ENCODE measurements around the gene TMEM225B. TPM values are rescaled to one million over a fixed set of nuclear protein-coding genes. Genes with fewer than 3 reads are reported as not detected.

Gene TMEM225B
- total RNA-seq, 1 experiment from 2014 or later: 0.31 TPM

GRCh38 chr7:99559175-99559915 is 38.7 kb upstream of the TMEM225B start:
- ChIA-PET POLR2A (interaction anchor here (0.5 to 0.6 kb wide), 2 partner anchors 40 to 184 kb away, joined by 7 to 8 read pairs; no protein-coding TSS in a partner anchor), CTCF (no interaction called here)
- no peaks in the 10 kb centered on the region for H3K27me3 ChIP-seq (ENCODE audit: control insufficient read depth, insufficient read depth, low read length)
- no peaks in the 10 kb centered on the region for H3K9me3 ChIP-seq (ENCODE audit: control insufficient read depth, insufficient read depth, low read depth, low read length)
- in situ Hi-C loops (cut with HindIII; ENCODE audit: low pct_unique_long_range_greater_than_20kb, low sequenced_read_pairs) (no loop called here), intact Hi-C loops (cut with micrococcal nuclease; ENCODE audit: unreplicated experiment) (loop anchor here (10.0 kb wide), 1 partner anchor 55 kb away; the partner anchor contains the start of genes ZKSCAN5 and ZNF394)
- DNase-seq (ENCODE audit: low read depth, low spot score): no peak
- peaks cover 28% of the 10 kb centered on the region for H3K36me3 ChIP-seq (ENCODE audit: control insufficient read depth, insufficient read depth, low read length)
- peaks cover 30% of the 10 kb centered on the region for H3K4me1 ChIP-seq (ENCODE audit: control insufficient read depth, insufficient read depth, low read length)
- peak overlapping the region; percentile 93 for H3K27ac ChIP-seq (ENCODE audit: low read length)
- ATAC-seq: no peak
- peak overlapping the region; percentile 68 to 89 for H3K4me3 ChIP-seq (ENCODE audit: low read depth in 2 of 2, low read length in 2 of 2)
- no peak for TF ChIP-seq REST (IDR thresholded peaks at IDR 0.05; ENCODE audit: insufficient read depth in 1 of 2, low read depth in 2 of 2, low read length in 1 of 2)
- TF ChIP-seq, protein P1, sequence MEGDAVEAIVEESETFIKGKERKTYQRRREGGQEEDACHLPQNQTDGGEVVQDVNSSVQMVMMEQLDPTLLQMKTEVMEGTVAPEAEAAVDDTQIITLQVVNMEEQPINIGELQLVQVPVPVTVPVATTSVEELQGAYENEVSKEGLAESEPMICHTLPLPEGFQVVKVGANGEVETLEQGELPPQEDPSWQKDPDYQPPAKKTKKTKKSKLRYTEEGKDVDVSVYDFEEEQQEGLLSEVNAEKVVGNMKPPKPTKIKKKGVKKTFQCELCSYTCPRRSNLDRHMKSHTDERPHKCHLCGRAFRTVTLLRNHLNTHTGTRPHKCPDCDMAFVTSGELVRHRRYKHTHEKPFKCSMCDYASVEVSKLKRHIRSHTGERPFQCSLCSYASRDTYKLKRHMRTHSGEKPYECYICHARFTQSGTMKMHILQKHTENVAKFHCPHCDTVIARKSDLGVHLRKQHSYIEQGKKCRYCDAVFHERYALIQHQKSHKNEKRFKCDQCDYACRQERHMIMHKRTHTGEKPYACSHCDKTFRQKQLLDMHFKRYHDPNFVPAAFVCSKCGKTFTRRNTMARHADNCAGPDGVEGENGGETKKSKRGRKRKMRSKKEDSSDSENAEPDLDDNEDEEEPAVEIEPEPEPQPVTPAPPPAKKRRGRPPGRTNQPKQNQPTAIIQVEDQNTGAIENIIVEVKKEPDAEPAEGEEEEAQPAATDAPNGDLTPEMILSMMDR (IDR thresholded peaks at IDR 0.05): no peak
- TF ChIP-seq TCF7L2 (IDR thresholded peaks at IDR 0.05; ENCODE audit: low read depth, low read length): no peak
- TF ChIP-seq POLR2AphosphoS5 (IDR thresholded peaks at IDR 0.05; ENCODE audit: low read depth, low read length): no peak
- TF ChIP-seq SIN3A (IDR thresholded peaks at IDR 0.05; ENCODE audit: borderline replicate concordance, insufficient read depth, low read depth, low read length): no peak
- no TSS peak for BruUV-seq (replicated peaks)

DNA sequence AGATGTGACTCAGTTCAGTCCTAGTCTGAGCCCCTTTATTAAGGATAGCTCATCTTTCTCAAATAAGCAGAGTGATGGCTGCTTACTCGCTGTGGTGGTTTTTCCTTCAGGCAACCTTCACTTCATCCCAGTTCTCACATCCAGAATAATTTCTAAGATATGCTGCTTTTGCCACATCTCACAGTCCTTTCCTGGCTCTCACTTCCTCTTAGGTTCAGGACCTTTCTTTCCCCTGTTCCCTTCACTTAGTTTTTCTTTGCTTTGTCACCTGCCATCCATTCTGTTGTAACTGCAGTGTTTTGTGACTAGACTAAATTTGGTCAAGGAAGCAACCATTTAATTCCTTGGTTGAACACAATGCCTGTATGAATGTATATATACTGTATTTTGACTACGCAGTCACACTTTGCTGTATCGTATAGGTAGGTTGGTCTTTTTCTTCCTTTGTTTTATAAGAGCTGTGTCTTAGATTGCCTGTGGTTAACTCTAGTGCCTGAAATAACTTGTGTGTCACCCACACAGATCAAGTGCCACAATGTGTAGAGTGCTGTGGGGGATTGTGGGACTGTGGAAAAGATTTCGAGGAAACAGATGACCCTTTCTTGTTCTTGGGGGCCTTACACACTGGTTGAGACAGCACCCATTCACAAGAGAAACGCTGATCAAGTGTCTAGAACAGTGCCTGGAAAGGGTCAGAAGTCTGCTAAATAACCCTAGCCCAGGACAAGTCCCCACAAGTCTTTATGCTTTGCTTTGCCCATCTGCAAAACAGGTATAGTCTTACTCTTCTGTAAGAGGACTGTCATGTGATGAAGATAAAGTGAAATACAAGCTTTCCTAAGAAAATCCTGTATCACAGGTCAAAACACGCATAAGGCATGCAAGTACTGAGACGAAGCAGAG is 37.0 kb upstream of the TMEM225B start:
- intact Hi-C loops (cut with micrococcal nuclease; ENCODE audit: unreplicated experiment) (no loop called here), in situ Hi-C loops (cut with HindIII; ENCODE audit: low pct_unique_long_range_greater_than_20kb, low sequenced_read_pairs) (no loop called here)
- DNase-seq (ENCODE audit: low read depth, low spot score) (no peak), ATAC-seq (no peak)
- no peak overlapping the region; a peak in 1 of 4 replicates for H3K4me3 ChIP-seq (ENCODE audit: low read depth in 2 of 2, low read length in 2 of 2)
- ChIA-PET POLR2A (no interaction called here), CTCF (no interaction called here)
- H3K27ac ChIP-seq (ENCODE audit: low read length): no peak overlapping the region
- peaks cover 37% of the 10 kb centered on the region for H3K36me3 ChIP-seq (ENCODE audit: control insufficient read depth, insufficient read depth, low read length)
- no peaks in the 10 kb centered on the region for H3K9me3 ChIP-seq (ENCODE audit: control insufficient read depth, insufficient read depth, low read depth, low read length)
- no peaks in the 10 kb centered on the region for H3K27me3 ChIP-seq (ENCODE audit: control insufficient read depth, insufficient read depth, low read length)
- peaks cover 30% of the 10 kb centered on the region for H3K4me1 ChIP-seq (ENCODE audit: control insufficient read depth, insufficient read depth, low read length)
- TSS peak; percentile 55 for BruUV-seq (replicated peaks)
- TF ChIP-seq REST (IDR thresholded peaks at IDR 0.05; ENCODE audit: insufficient read depth in 1 of 2, low read depth in 2 of 2, low read length in 1 of 2) (no peak), POLR2AphosphoS5 (IDR thresholded peaks at IDR 0.05; ENCODE audit: low read depth, low read length) (no peak), SIN3A (IDR thresholded peaks at IDR 0.05; ENCODE audit: borderline replicate concordance, insufficient read depth, low read depth, low read length) (no peak), TCF7L2 (IDR thresholded peaks at IDR 0.05; ENCODE audit: low read depth, low read length) (no peak)
- TF ChIP-seq, protein P1 (IDR thresholded peaks at IDR 0.05): no peak

All from Panc1 (cell line).